ENCODE results near the gene OR3A3. TPM values are rescaled to one million over a fixed set of nuclear protein-coding genes. Genes with fewer than 3 reads are reported as not detected.

Gene OR3A3
- total RNA-seq, 1 donor from 2014 or later: not detected

GRCh38 chr17:3471599-3471998 lies 60.4 kb downstream of the OR3A3 start, which contains the start of gene SPATA22:
Gene SPATA22 (minus strand): TSS chr17:3471819. CDS start chr17:3469325, 2,494 bp downstream.
- no peak for DNase-seq (ENCODE audit: low spot score)

DNA sequence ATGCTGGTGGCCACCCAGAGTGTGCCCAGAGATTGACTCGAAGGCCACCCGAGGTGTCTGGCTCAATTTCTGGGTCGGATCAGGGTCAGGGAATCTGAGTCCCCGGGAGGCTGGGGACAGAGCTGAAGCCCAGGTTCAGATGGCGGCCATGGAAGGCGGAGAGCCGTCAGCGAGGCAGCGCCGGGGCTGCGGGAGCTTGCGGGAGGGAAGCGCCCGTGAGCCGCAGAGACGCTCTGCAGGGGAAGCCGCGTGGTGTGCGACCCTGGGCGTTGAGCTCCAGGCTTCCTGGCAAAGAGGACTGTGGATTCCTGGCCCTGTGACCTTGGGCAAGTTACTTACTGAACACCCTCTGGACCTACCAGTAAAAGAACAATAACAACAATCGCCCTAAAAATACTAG lies 61.0 kb downstream of the OR3A3 start:
- DNase-seq (ENCODE audit: low spot score): no peak

Other genes starting within 250 kb of the OR3A3 start
- gene OR1A2, start 213.9 kb upstream of the OR3A3 start, total RNA-seq: not detected
- gene OR1A1, start 203.7 kb upstream of the OR3A3 start, total RNA-seq: not detected
- gene OR3A1, start 113.0 kb upstream of the OR3A3 start, total RNA-seq: not detected
- 1.2 TPM for gene OR3A2, start 25.1 kb upstream of the OR3A3 start, total RNA-seq
- gene OR1E1, start 13.0 kb upstream of the OR3A3 start, total RNA-seq: not detected
- not detected for gene OR1E2, start 22.5 kb downstream of the OR3A3 start, total RNA-seq
- gene SPATA22, start 60.4 kb downstream of the OR3A3 start, total RNA-seq: not detected
- gene ASPA, start 64.6 kb downstream of the OR3A3 start, total RNA-seq: 10.1 TPM
- gene TRPV3, start 146.4 kb downstream of the OR3A3 start, total RNA-seq: 1.2 TPM
- 6.7 TPM for gene TRPV1, start 198.0 kb downstream of the OR3A3 start, total RNA-seq
- gene SHPK, start 224.9 kb downstream of the OR3A3 start, total RNA-seq: 17.7 TPM
- gene CTNS, start 225.4 kb downstream of the OR3A3 start, total RNA-seq: 21.6 TPM

Measured in mesenteric fat pad (tissue), 1 donor.